ENCODE data around the gene WDR47.

Gene WDR47

DNA sequence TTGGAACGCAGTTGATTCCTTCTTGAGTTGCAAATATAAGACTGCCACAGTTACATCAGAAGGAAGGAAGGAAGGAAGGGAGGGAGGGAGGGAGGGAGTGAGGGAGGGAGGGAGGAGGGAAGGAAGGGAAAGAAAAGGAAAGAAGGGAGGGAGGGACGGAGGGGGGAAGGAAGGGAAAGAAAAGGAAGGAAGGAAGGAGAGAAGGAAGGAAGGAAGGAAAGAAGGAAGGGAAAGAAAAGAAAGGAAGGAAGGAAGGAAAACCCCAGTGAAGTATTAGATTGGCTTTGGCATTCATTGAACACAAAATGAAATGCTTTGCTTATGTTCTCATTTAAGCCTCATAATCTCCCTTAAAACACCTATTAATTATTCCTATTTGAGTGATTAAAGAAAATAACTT lies 6.4 kb upstream of the WDR47 start:
- DNase-seq (ENCODE audit: extremely low read depth, insufficient read length): no peak
- Histone ChIP-seq H3K4me3 (replicated peaks; ENCODE audit: low read depth, low read length) (no peak overlapping the region), H3K27me3 (replicated peaks; ENCODE audit: control insufficient read depth, insufficient read depth, low read length) (no peaks in the 10 kb centered on the region), H3K36me3 (ENCODE audit: control insufficient read depth, insufficient read depth, low read length) (no peaks in the 10 kb centered on the region)
- TF ChIP-seq, protein P1, sequence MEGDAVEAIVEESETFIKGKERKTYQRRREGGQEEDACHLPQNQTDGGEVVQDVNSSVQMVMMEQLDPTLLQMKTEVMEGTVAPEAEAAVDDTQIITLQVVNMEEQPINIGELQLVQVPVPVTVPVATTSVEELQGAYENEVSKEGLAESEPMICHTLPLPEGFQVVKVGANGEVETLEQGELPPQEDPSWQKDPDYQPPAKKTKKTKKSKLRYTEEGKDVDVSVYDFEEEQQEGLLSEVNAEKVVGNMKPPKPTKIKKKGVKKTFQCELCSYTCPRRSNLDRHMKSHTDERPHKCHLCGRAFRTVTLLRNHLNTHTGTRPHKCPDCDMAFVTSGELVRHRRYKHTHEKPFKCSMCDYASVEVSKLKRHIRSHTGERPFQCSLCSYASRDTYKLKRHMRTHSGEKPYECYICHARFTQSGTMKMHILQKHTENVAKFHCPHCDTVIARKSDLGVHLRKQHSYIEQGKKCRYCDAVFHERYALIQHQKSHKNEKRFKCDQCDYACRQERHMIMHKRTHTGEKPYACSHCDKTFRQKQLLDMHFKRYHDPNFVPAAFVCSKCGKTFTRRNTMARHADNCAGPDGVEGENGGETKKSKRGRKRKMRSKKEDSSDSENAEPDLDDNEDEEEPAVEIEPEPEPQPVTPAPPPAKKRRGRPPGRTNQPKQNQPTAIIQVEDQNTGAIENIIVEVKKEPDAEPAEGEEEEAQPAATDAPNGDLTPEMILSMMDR (IDR thresholded peaks at IDR 0.05; ENCODE audit: insufficient read depth, low read length, poor library complexity, severe bottlenecking): no peak

DNA sequence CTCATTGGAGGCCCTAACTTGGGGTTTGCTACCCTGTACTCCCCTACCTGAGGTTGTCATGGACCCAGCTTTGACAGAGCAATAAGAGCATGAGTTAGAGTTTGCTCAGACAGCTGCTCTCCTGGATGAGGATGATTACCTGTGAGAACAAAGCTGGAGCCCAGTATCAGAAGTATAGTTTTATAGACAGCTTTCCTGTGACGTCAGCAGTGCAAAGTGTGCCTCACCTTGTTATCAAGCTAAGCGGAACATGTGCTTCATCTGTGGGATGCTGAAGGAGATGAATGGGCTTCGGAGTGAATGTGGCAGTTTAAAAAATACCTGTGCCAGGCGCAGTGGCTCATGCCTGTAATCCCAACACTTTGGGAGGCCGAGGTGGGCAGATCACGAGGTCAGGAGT lies 5.4 kb upstream of the WDR47 start:
- Histone ChIP-seq H3K36me3 (ENCODE audit: control insufficient read depth, insufficient read depth, low read length) (no peaks in the 10 kb centered on the region), H3K27me3 (replicated peaks; ENCODE audit: control insufficient read depth, insufficient read depth, low read length) (no peaks in the 10 kb centered on the region), H3K4me3 (replicated peaks; ENCODE audit: low read depth, low read length) (no peak overlapping the region)
- DNase-seq (ENCODE audit: extremely low read depth, insufficient read length): no peak
- TF ChIP-seq, protein P1 (IDR thresholded peaks at IDR 0.05; ENCODE audit: insufficient read depth, low read length, poor library complexity, severe bottlenecking): no peak

DNA sequence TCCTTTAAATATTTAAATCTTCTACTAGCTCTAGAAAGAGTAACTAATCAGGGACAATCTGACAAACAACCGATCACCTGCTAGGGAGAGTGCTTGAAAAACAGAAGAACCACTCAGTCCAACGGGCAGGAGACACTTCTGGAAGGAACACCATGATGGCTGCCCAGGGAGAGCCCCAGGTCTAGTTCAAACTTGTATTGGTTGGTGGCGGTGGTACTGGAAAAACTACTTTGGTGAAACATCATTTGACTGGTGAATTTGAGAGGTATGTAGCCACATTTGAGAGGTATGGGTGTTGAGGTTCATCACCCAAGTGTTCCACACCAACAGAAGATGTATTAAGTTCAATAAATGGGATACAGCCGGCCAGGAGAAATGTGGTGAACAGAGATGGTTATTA lies 4.8 kb upstream of the WDR47 start:
- H3K4me3 ChIP-seq (replicated peaks; ENCODE audit: low read depth, low read length): no peak overlapping the region
- H3K27me3 ChIP-seq (replicated peaks; ENCODE audit: control insufficient read depth, insufficient read depth, low read length): no peaks in the 10 kb centered on the region
- H3K36me3 ChIP-seq (ENCODE audit: control insufficient read depth, insufficient read depth, low read length): no peaks in the 10 kb centered on the region
- no peak for DNase-seq (ENCODE audit: extremely low read depth, insufficient read length)
- TF ChIP-seq, protein P1 (IDR thresholded peaks at IDR 0.05; ENCODE audit: insufficient read depth, low read length, poor library complexity, severe bottlenecking): no peak

GRCh38 chr1:109045595-109045994 lies 3.7 kb upstream of the WDR47 start:
- Histone ChIP-seq H3K27me3 (replicated peaks; ENCODE audit: control insufficient read depth, insufficient read depth, low read length) (no peaks in the 10 kb centered on the region), H3K36me3 (ENCODE audit: control insufficient read depth, insufficient read depth, low read length) (no peaks in the 10 kb centered on the region), H3K4me3 (replicated peaks; ENCODE audit: low read depth, low read length) (no peak overlapping the region)
- TF ChIP-seq, protein P1 (IDR thresholded peaks at IDR 0.05; ENCODE audit: insufficient read depth, low read length, poor library complexity, severe bottlenecking): no peak
- DNase-seq (ENCODE audit: extremely low read depth, insufficient read length): no peak

DNA sequence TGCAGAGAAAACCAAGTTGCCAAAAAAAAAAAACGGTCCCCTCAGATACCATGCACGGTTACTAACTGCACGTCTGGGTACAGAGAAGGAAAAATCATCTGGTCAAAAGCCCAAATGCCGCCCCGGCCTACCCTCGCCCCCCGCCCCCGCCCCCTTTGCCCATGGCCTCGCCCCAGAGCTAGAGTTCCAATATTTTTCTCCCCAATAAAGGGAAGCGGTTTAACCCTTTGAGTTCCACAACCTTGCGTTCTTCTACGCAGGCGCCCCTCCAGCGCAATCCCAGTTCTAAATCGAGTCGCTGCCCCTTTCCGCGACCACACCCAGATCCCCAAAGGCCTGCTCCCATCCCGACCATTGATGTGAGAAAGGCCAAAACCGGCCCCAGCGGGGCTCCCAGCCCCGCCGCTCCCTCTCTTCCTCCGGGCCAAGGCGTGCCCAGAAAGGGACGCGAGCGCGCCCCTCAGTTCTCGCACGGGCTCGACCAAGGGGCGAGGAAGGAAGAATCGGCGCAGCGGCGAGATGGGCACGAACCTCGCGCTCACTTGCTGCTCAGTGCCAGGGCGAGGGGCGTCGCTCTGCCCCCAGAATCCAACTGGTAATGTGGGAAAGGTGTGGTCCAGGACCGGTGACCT lies 797 bp downstream of the WDR47 start:
- TF ChIP-seq, protein P1 (IDR thresholded peaks at IDR 0.05; ENCODE audit: insufficient read depth, low read length, poor library complexity, severe bottlenecking): no peak
- Histone ChIP-seq H3K4me3 (replicated peaks; ENCODE audit: low read depth, low read length) (peak overlapping the region; percentile 79), H3K36me3 (ENCODE audit: control insufficient read depth, insufficient read depth, low read length) (no peaks in the 10 kb centered on the region), H3K27me3 (replicated peaks; ENCODE audit: control insufficient read depth, insufficient read depth, low read length) (no peaks in the 10 kb centered on the region)
- DNase-seq (ENCODE audit: extremely low read depth, insufficient read length): peak; percentile 54

DNA sequence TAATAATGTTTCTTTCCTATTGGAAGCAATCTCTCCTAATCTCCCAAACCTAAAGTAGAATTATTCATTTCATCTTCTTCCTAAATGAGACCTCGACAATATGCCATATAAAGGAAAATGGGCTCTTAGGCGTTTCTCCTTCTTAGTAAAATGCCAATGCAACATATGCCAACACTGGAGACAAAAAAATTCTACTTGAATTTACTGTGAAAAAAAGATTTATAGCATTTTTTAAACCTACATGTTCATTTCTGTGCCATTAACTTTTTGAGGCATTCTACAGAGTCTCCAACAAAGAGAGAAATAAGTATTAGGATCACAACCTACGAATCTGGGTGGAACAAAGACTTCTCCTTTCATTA lies 1.3 kb downstream of the WDR47 start:
- Histone ChIP-seq H3K27me3 (replicated peaks; ENCODE audit: control insufficient read depth, insufficient read depth, low read length) (no peaks in the 10 kb centered on the region), H3K4me3 (replicated peaks; ENCODE audit: low read depth, low read length) (peak overlapping the region; percentile 79), H3K36me3 (ENCODE audit: control insufficient read depth, insufficient read depth, low read length) (no peaks in the 10 kb centered on the region)
- peak; percentile 8 for DNase-seq (ENCODE audit: extremely low read depth, insufficient read length)
- TF ChIP-seq, protein P1 (IDR thresholded peaks at IDR 0.05; ENCODE audit: insufficient read depth, low read length, poor library complexity, severe bottlenecking): no peak

Measured in GM06990 (cell line).